ENCODE measurements around the gene CCDC146.
"Not testable (repeated sequence)": the region's sequence is repeated elsewhere in the genome, so short reads cannot be mapped to it uniquely, and the experiment has no call there.

The CCDC146 gene

GRCh38 chr7:77222819-77223218 lies 100.4 kb downstream of the CCDC146 start:
- TF ChIP-seq CTCF (IDR thresholded peaks at IDR 0.05; ENCODE audit: low read depth, low read length) = no peak
- in situ Hi-C loops (cut with HindIII; ENCODE audit: low sequenced_read_pairs) = no loop called here
- DNase-seq (ENCODE audit: low read depth, low spot score) = no peak
- no peak overlapping the region for H3K4me3 ChIP-seq (ENCODE audit: low read depth, low read length)

- no peak for DNase-seq (ENCODE audit: low read depth, low spot score)
- H3K4me3 ChIP-seq (ENCODE audit: low read depth, low read length) = no peak overlapping the region
- in situ Hi-C loops (cut with HindIII; ENCODE audit: low sequenced_read_pairs) = no loop called here
- TF ChIP-seq CTCF (IDR thresholded peaks at IDR 0.05; ENCODE audit: low read depth, low read length) = no peak
Observed at GRCh38 chr7:77223261-77223660, 100.8 kb downstream of the CCDC146 start.

GRCh38 chr7:77226357-77226839 lies 104.0 kb downstream of the CCDC146 start:
- DNase-seq (ENCODE audit: low read depth, low spot score) = no peak
- in situ Hi-C loops (cut with HindIII; ENCODE audit: low sequenced_read_pairs) = no loop called here
- TF ChIP-seq CTCF (IDR thresholded peaks at IDR 0.05; ENCODE audit: low read depth, low read length) = no peak
- H3K4me3 ChIP-seq (ENCODE audit: low read depth, low read length) = no peak overlapping the region

GRCh38 chr7:77228795-77229194 lies 106.4 kb downstream of the CCDC146 start:
- DNase-seq (ENCODE audit: low read depth, low spot score); H3K4me3 ChIP-seq (ENCODE audit: low read depth, low read length); in situ Hi-C loops (cut with HindIII; ENCODE audit: low sequenced_read_pairs): not testable (repeated sequence)

GRCh38 chr7:77232467-77232866 lies 110.1 kb downstream of the CCDC146 start:
- in situ Hi-C loops (cut with HindIII; ENCODE audit: low sequenced_read_pairs) = no loop called here
- no peak for DNase-seq (ENCODE audit: low read depth, low spot score)
- TF ChIP-seq CTCF (IDR thresholded peaks at IDR 0.05; ENCODE audit: low read depth, low read length) = no peak
- no peak overlapping the region for H3K4me3 ChIP-seq (ENCODE audit: low read depth, low read length)

- in situ Hi-C loops (cut with HindIII; ENCODE audit: low sequenced_read_pairs) = no loop called here
- no peak for DNase-seq (ENCODE audit: low read depth, low spot score)
- TF ChIP-seq CTCF (IDR thresholded peaks at IDR 0.05; ENCODE audit: low read depth, low read length) = no peak
- no peak overlapping the region for H3K4me3 ChIP-seq (ENCODE audit: low read depth, low read length)
Observed at GRCh38 chr7:77235276-77235675, 112.9 kb downstream of the CCDC146 start.

- H3K4me3 ChIP-seq (ENCODE audit: low read depth, low read length) = no peak overlapping the region
- in situ Hi-C loops (cut with HindIII; ENCODE audit: low sequenced_read_pairs) = no loop called here
- TF ChIP-seq CTCF (IDR thresholded peaks at IDR 0.05; ENCODE audit: low read depth, low read length) = no peak
- DNase-seq (ENCODE audit: low read depth, low spot score) = no peak
Observed at GRCh38 chr7:77238703-77239136, 116.3 kb downstream of the CCDC146 start.
